ENCODE results near the gene CRACR2A.

CRACR2A gene

DNA sequence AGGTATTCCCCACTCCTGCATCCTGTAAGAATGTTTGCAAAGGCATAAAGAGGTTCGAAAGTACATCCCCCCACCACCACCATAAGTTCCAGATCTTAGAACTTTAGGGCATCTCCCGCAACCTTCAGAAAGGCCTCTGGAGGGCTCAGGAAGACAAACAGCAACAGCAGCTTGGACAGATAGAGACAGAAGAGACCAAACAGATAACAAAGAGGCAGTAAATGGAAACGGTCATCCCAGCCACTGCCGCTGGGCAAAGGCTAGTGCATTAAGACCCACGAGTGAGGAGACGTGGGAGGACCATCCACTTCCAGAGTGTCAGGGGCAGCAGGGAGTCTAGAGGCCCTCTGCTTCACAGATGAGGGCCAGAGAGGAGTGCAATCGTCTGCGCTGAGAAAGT is 124.3 kb downstream of the CRACR2A start:
- DNase-seq (ENCODE audit: low read depth, low spot score), result no peak
- no peak overlapping the region for H3K27ac ChIP-seq

GRCh38 chr12:3627336-3627735 is 125.6 kb downstream of the CRACR2A start:
- DNase-seq (ENCODE audit: low read depth, low spot score), result no peak
- H3K27ac ChIP-seq, result no peak overlapping the region

DNA sequence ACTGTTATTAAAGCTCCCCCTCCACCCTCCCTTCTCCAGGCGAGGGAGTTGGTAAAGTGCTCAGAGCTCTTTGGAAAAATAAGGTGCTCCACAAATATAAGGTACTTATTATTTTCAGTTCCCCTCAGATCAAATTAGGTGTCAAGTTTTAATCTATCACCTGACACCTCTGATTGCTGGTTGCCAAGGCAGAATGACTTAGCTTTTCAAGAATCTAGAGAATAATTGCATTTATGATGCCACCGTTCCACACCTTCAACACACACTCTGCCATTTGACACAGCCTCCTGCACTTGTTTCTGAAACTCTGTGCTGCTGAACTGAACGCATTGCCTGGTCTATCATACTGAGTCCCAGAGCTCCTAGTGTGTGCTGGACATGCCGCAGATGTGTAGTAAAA is 128.6 kb downstream of the CRACR2A start:
- no peak overlapping the region for H3K27ac ChIP-seq
- DNase-seq (ENCODE audit: low read depth, low spot score), result no peak

DNA sequence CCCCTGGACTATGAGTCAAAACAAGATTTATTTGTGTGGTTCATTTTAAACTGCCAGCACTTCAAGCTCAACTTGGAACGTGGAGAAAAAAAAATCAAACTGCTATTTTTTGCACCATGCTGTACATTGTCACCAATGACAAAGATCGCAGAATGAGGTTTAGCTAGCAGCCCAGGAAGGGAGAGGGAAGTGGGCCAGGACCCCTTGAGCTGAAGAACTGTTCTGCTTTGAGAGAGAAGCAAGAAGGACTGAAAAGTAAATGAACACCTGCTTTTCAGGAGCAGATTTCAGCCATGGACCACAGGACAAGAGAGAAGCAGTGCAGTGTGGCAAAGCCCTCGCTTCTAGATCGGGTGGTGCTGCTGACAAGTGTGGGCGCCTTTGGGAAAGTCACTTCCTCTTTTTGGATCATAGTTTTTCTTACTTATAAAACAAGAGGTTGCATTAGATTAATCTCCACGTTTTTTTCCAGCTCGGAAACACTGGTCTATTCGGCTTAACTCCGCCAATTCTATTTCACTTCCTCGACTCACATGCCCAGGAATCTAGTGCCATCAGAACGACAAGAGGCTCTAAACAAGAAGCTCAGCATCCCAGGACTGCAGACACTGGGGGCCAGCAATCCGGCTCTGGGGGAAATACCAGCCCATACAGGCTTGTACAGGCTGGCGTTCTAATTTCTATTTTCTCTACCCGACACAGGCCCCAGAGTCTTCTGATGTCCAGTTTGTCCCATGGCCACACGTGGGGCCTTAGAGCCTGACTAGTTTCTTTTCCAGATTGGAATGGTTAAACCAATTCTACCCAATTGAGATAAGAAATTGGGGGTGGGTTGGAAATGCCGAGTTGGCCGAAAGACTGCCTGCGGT is 129.9 kb downstream of the CRACR2A start:
- DNase-seq (ENCODE audit: low read depth, low spot score), result no peak
- H3K27ac ChIP-seq, result no peak overlapping the region

- no peak overlapping the region for H3K27ac ChIP-seq
- DNase-seq (ENCODE audit: low read depth, low spot score), result no peak
These were observed 130.7 kb downstream of the CRACR2A start for GRCh38 chr12:3622021-3622821.

DNA sequence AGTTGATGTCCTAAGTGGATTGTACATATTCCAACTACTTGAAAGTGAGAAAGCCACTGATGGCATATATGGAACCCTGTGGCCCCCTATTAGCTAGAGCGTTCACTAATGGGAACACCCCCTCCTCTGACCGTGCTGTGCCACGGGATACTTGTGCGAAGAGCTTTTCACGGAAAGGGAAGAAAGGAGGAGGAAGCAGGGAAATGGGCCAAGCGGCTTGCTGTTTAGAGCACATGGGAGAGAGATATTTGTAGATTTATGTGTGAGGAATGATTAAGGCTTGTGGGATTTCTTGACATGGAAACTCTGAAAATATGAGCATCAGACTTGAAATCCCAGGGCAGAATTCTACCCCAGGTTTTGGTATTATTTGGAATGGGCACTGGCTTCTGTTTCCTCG is 132.1 kb downstream of the CRACR2A start:
- DNase-seq (ENCODE audit: low read depth, low spot score), result no peak
- no peak overlapping the region for H3K27ac ChIP-seq

DNA sequence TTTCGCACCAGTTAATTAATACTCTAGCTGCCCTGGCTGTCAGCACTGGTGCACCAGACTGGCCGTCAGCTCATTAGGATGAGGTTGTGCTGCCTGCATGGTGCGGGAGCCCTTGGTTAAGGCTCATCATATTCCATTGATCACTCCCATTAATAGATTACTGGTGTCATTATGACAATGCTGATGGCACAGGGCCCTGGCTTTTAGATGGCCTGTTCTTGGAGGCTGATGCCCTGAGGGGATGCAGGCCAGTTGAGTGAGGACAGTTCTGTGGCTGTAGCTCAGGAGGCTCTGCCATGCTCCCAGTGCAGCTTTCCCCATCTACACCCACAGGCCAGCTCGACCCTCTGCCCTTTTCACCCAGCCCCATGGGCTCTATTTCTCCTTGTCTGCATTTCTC is 135.3 kb downstream of the CRACR2A start:
- no peak for DNase-seq (ENCODE audit: low read depth, low spot score)
- H3K27ac ChIP-seq, result no peak overlapping the region

- no peak overlapping the region for H3K27ac ChIP-seq
- DNase-seq (ENCODE audit: low read depth, low spot score), result no peak
These were observed 137.0 kb downstream of the CRACR2A start for GRCh38 chr12:3615862-3616261.

DNA sequence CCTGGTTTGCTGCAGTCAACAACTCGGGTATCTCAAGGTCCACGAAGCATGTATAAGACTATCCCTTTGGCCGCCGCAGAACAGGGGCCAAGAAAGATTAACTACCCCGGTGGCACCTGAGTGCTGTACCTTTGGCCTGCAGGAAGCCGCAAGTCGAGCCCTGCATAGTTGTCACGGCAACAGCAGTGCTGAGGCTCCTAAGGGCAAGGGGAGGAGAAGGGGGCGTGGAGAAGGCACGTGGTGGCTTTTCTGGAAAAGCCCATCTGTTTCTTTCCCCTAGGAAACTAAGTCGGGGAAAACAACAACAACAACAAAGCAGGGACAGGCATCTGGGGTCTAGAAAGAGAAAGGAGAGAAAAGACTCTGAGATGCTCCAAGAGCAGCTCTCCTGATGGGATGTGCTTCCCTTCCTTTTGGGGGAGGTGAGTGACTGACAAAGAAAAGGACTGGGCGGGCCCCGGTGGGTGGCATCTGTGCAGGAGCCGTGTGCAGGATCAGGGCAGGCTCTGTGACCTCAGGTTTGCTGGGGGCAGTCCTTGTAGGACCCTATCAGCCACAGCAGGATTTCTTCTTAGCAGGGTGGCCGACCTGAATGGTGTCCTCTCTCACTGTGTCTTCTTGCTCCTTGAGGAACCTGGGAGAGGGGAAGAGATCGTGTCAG is 138.0 kb downstream of the CRACR2A start:
- no peak overlapping the region for H3K27ac ChIP-seq
- DNase-seq (ENCODE audit: low read depth, low spot score), result no peak

GRCh38 chr12:3613641-3614395 is 139.1 kb downstream of the CRACR2A start:
- H3K27ac ChIP-seq, result no peak overlapping the region
- no peak for DNase-seq (ENCODE audit: low read depth, low spot score)

- no peak for DNase-seq (ENCODE audit: low read depth, low spot score)
- no peak overlapping the region for H3K27ac ChIP-seq
These were observed 140.8 kb downstream of the CRACR2A start for GRCh38 chr12:3611860-3612703.

- no peak for DNase-seq (ENCODE audit: low read depth, low spot score)
- no peak overlapping the region for H3K27ac ChIP-seq
These were observed 145.1 kb downstream of the CRACR2A start for GRCh38 chr12:3607821-3608220.

GRCh38 chr12:3607039-3607720 is 145.7 kb downstream of the CRACR2A start:
- H3K27ac ChIP-seq, result no peak overlapping the region
- no peak for DNase-seq (ENCODE audit: low read depth, low spot score)

GRCh38 chr12:3606128-3606527 is 146.8 kb downstream of the CRACR2A start:
- no peak overlapping the region for H3K27ac ChIP-seq
- DNase-seq (ENCODE audit: low read depth, low spot score), result no peak

GRCh38 chr12:3605692-3606091 is 147.2 kb downstream of the CRACR2A start:
- H3K27ac ChIP-seq, result no peak overlapping the region

DNA sequence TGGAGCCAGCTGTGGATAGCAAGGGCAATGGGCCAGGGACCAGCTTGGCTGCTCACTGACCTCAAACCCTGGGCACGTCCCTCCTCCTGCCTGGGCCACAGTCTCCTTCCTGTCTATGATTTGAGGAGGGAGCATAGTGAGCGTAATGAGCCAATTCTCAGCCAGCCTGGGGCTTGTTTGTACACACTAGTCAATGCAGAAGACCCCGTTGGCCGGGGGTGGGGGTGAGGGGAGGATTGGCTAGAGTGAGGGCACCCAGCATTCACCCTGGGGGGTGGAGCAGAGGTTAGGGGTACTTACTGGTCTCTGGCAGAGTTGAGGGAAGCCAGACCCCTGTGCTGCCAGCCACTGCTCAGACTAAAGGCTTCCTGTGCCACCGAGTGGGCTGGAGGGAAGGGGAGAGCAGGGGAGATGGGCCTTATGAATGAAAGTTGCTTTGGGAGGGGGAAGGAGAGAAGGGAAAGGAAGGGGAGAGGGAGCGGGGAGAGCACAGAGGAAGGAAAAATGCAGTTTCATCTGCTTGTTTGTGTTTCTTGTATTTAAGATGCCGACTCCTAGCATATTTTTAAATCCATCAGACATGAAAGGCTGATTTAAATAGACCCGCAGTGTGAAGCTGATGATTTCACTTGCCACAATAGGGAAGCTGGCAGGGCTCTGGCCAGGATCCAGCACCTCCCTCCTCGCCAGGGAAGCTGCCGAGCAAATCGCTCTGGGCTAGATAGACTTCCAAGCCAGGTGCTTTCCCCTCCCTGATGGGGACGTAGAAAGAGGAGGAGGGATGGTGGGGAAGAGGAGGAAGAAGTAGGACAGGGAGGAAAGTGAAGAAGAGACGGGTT is 147.9 kb downstream of the CRACR2A start:
- no peak overlapping the region for H3K27ac ChIP-seq
- peak; percentile 24 for DNase-seq (ENCODE audit: low read depth, low spot score)

More at GRCh38 chr12:3605692-3606091, 147.2 kb downstream of the CRACR2A start:
- DNase-seq (ENCODE audit: low read depth, low spot score), result no peak

GRCh38 chr12:3604286-3604685 is 148.6 kb downstream of the CRACR2A start:
- H3K27ac ChIP-seq, result no peak overlapping the region
- DNase-seq (ENCODE audit: low read depth, low spot score), result no peak

DNA sequence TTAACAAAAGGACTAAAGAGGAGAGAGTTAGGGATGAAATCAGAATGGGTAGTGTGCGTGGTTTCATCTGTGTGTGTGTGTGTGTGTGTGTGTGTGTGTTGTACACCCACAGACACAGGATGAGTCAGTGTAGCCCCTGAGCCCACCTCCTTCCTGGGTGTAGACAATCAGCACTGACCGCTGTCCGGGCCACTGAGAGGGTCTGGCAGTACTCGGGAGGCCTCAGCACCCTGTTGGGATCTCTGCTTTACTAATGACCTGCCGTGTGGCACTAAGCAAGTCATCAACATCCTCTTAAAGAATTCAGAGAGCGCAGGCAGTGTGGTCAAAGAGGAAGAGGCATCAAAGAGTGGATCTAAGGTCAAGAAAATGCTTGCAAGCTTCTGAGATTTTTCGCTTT is 149.3 kb downstream of the CRACR2A start:
- no peak overlapping the region for H3K27ac ChIP-seq
- DNase-seq (ENCODE audit: low read depth, low spot score), result no peak
